ENCODE measurements around the gene AHDC1. TPM values are rescaled to one million over a fixed set of nuclear protein-coding genes. Genes with fewer than 3 reads are reported as not detected.

Gene AHDC1
- total RNA-seq, 1 donor from 2014 or later: 10.8 TPM

GRCh38 chr1:27611450-27611849, 7.5 kb upstream of the AHDC1 start:
- DNase-seq (ENCODE audit: low read depth): no peak
- H3K4me3 ChIP-seq (ENCODE audit: low read depth, low read length): no peak overlapping the region
- no peak for TF ChIP-seq CTCF (conservative IDR thresholded peaks at IDR 0.05; ENCODE audit: low read depth, low read length)

- no peak overlapping the region for H3K4me3 ChIP-seq (ENCODE audit: low read depth, low read length)
- no peak for TF ChIP-seq CTCF (conservative IDR thresholded peaks at IDR 0.05; ENCODE audit: low read depth, low read length)
These were observed 5.8 kb upstream of the AHDC1 start for GRCh38 chr1:27609618-27610240.

GRCh38 chr1:27609210-27609555, 5.2 kb upstream of the AHDC1 start:
- no peak for DNase-seq (ENCODE audit: low read depth)
- H3K4me3 ChIP-seq (ENCODE audit: low read depth, low read length): no peak overlapping the region
- no peak for TF ChIP-seq CTCF (conservative IDR thresholded peaks at IDR 0.05; ENCODE audit: low read depth, low read length)

More at GRCh38 chr1:27609618-27610240, 5.8 kb upstream of the AHDC1 start:
- DNase-seq (ENCODE audit: low read depth): no peak

- TF ChIP-seq CTCF (conservative IDR thresholded peaks at IDR 0.05; ENCODE audit: low read depth, low read length): no peak
- no peak overlapping the region for H3K4me3 ChIP-seq (ENCODE audit: low read depth, low read length)
- no peak for DNase-seq (ENCODE audit: low read depth)
These were observed 3.4 kb upstream of the AHDC1 start for GRCh38 chr1:27607239-27607804.

DNA sequence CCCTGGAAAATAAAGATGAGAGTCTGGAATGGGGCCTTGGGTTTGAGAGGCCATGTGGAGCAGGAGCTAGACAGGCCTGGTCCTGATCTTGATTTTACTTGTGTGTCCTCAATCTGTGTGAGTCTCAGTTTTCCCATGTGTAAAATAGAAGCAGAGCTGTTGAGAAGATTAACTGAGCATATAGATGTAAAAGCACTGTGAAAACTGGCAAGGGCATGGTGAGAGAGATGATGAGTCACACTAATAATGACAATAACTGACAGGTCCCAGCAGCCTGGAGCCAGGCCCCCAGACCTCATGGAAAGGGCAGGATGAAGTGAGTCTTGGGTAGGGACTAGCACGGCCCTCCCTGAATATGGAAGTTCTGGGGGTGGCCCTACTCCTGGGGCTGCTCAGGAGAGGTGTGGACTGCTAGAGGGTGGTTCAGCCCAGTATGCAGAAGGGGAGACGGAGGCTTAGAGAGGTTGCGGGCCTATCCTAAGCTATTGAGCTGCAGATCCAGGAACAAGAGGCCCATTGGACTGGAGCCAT, 2.8 kb upstream of the AHDC1 start:
- no peak for DNase-seq (ENCODE audit: low read depth)
- TF ChIP-seq CTCF (conservative IDR thresholded peaks at IDR 0.05; ENCODE audit: low read depth, low read length): no peak
- no peak overlapping the region for H3K4me3 ChIP-seq (ENCODE audit: low read depth, low read length)

GRCh38 chr1:27605796-27606707, 2.1 kb upstream of the AHDC1 start:
- H3K4me3 ChIP-seq (ENCODE audit: low read depth, low read length): no peak overlapping the region
- peak; percentile 90 for TF ChIP-seq CTCF (conservative IDR thresholded peaks at IDR 0.05; ENCODE audit: low read depth, low read length)
- no peak for DNase-seq (ENCODE audit: low read depth)
